ENCODE measurements around the gene CPNE8.

The CPNE8 gene

GRCh38 chr12:38905480-38906351 lies at the start of gene CPNE8:
CPNE8 (minus strand) TSS chr12:38905591; CDS start chr12:38905534, 57 bp downstream.
- peak within 1 kb of the TSS; percentile 92 for H3K4me2 ChIP-seq (ENCODE audit: low read length)
- no peak within 1 kb of the TSS for H3K9ac ChIP-seq
- H3K79me2 ChIP-seq, result no peaks in the 10 kb centered on the region
- no peaks in the 10 kb centered on the region for H3K4me1 ChIP-seq
- H3K27ac ChIP-seq, result peak within 1 kb of the TSS; percentile 88
- no peaks in the 10 kb centered on the region for H3K9me3 ChIP-seq (ENCODE audit: control insufficient read depth, low read length)
- no peaks in the 10 kb centered on the region for H3K27me3 ChIP-seq (ENCODE audit: control insufficient read depth, insufficient read depth, low read length)
- TF ChIP-seq CTCF (IDR thresholded peaks at IDR 0.05), result no peak
- H3K4me3 ChIP-seq (ENCODE audit: low read depth, low read length), result peak within 1 kb of the TSS; percentile 57
- peak within 1 kb of the TSS; percentile 73 for H2AFZ ChIP-seq
- no peaks in the 10 kb centered on the region for H3K36me3 ChIP-seq (ENCODE audit: control insufficient read depth, insufficient read depth, low read length)

- H3K79me2 ChIP-seq, result no peaks in the 10 kb centered on the region
- TF ChIP-seq CTCF (IDR thresholded peaks at IDR 0.05), result no peak
- H3K4me2 ChIP-seq (ENCODE audit: low read length), result no peak overlapping the region
- no peaks in the 10 kb centered on the region for H3K27me3 ChIP-seq (ENCODE audit: control insufficient read depth, insufficient read depth, low read length)
- H3K4me3 ChIP-seq (ENCODE audit: low read depth, low read length), result no peak overlapping the region
- H3K27ac ChIP-seq, result no peak overlapping the region
- H2AFZ ChIP-seq, result no peak overlapping the region
- no peaks in the 10 kb centered on the region for H3K4me1 ChIP-seq
- no peaks in the 10 kb centered on the region for H3K9me3 ChIP-seq (ENCODE audit: control insufficient read depth, low read length)
- no peaks in the 10 kb centered on the region for H3K36me3 ChIP-seq (ENCODE audit: control insufficient read depth, insufficient read depth, low read length)
- H3K9ac ChIP-seq, result no peak overlapping the region
Observed at GRCh38 chr12:38954238-38954873, 49.0 kb upstream of the CPNE8 start.

GRCh38 chr12:38949363-38949762 lies 44.0 kb upstream of the CPNE8 start:
- no peaks in the 10 kb centered on the region for H3K9me3 ChIP-seq (ENCODE audit: control insufficient read depth, low read length)
- no peak overlapping the region for H3K4me2 ChIP-seq (ENCODE audit: low read length)
- H3K9ac ChIP-seq, result no peak overlapping the region
- no peak overlapping the region for H2AFZ ChIP-seq
- H3K27ac ChIP-seq, result no peak overlapping the region
- H3K36me3 ChIP-seq (ENCODE audit: control insufficient read depth, insufficient read depth, low read length), result no peaks in the 10 kb centered on the region
- H3K4me1 ChIP-seq, result no peaks in the 10 kb centered on the region
- no peak for TF ChIP-seq CTCF (IDR thresholded peaks at IDR 0.05)
- no peak overlapping the region for H3K4me3 ChIP-seq (ENCODE audit: low read depth, low read length)
- H3K79me2 ChIP-seq, result no peaks in the 10 kb centered on the region
- H3K27me3 ChIP-seq (ENCODE audit: control insufficient read depth, insufficient read depth, low read length), result no peaks in the 10 kb centered on the region

- Histone ChIP-seq H3K36me3 (ENCODE audit: control insufficient read depth, insufficient read depth, low read length) (no peaks in the 10 kb centered on the region), H2AFZ (no peak overlapping the region), H3K4me2 (ENCODE audit: low read length) (no peak overlapping the region), H3K27me3 (ENCODE audit: control insufficient read depth, insufficient read depth, low read length) (no peaks in the 10 kb centered on the region), H3K79me2 (no peaks in the 10 kb centered on the region), H3K4me1 (no peaks in the 10 kb centered on the region), H3K27ac (no peak overlapping the region), H3K9me3 (ENCODE audit: control insufficient read depth, low read length) (no peaks in the 10 kb centered on the region), H3K4me3 (ENCODE audit: low read depth, low read length) (no peak overlapping the region), H3K9ac (no peak overlapping the region)
- TF ChIP-seq CTCF (IDR thresholded peaks at IDR 0.05), result no peak
Observed at GRCh38 chr12:38934686-38935085, 29.3 kb upstream of the CPNE8 start.

All from parathyroid adenoma (tissue), 2 donors.